Uterus (tissue), 2 donors: ENCODE results near the gene OGFR.

ENCODE experiments used
- CTCF ChIP-seq, 4 experiments: fragments of 200-600 bp in 2 of 4; fragments of 450-650 bp in 2 of 4; sonication (generic) in 2 of 4; IDR thresholded peaks; one replicate each; pipeline ENCODE4 v1.5.1; 2016 to 2019; ENCODE audit warnings: antibody characterized with exemption in 4 of 4, mild to moderate bottlenecking in 2 of 4, moderate library complexity in 1 of 4
- POLR2A ChIP-seq, 2 donors: fragments of 450-650 bp; IDR thresholded peaks; one replicate each; pipeline ENCODE4 v1.6.1; 2016; ENCODE audit warnings: antibody characterized with exemption in 2 of 2, mild to moderate bottlenecking in 1 of 2, moderate library complexity in 1 of 2

- TF ChIP-seq CTCF (IDR thresholded peaks at IDR 0.05) (no peak), POLR2A (IDR thresholded peaks at IDR 0.05) (no peak)
Measured at GRCh38 chr20:62852841-62853240, 48.2 kb downstream of the OGFR start.
